ENCODE measurements around the gene KCNF1.

The KCNF1 gene

GRCh38 chr2:10911291-10912075 lies at the start of gene KCNF1:
Gene KCNF1 (plus strand): TSS chr2:10911934. CDS start chr2:10912427, 493 bp downstream.
- no peak; the same call in none of the 2 replicates for TF ChIP-seq CTCF (IDR thresholded peaks at IDR 0.05)

- TF ChIP-seq CTCF (IDR thresholded peaks at IDR 0.05): no peak
Measured at GRCh38 chr2:10862330-10862729, 49.4 kb upstream of the KCNF1 start.

DNA sequence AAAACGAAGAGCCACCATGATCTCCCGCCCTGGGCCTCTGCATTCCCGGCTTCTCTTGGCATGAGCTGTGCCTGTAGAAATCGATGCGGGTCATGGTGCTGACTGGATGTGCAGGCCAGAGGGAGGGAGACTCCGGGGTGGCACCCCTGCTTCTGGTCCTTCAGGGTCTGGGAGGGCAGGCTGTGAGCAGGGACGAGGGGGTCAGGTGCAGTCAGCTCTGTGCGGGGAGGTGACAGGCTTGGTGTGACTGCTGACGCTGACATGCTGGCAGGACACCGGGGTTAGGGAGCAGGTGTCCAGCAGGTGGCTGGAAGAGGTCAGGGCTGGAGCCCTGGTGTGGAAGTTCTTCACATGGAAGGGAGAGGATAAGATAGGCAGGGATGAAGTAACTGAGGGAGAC lies 48.7 kb upstream of the KCNF1 start:
- no peak for TF ChIP-seq CTCF (IDR thresholded peaks at IDR 0.05)

DNA sequence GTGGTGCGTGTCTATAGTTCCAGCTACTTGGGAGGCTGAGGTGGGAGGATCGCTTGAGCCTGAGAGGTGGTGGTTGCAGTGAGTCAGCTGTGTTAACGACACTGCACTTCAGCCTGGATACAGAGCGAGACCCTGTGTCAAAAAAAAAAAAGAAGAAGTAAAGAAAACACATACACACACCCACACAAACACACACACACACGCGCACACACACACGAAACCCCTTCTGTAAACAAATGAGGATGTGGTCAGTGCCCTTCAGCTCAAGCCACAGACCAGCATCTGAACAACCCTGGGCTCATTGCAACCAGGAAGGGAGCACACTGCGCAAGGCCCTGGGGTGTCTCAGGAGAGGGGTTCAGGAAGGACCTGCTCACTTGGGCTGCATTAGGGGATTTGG lies 47.9 kb upstream of the KCNF1 start:
- TF ChIP-seq CTCF (IDR thresholded peaks at IDR 0.05): no peak

- TF ChIP-seq CTCF (IDR thresholded peaks at IDR 0.05): no peak
Measured at GRCh38 chr2:10864251-10864650, 47.5 kb upstream of the KCNF1 start.

DNA sequence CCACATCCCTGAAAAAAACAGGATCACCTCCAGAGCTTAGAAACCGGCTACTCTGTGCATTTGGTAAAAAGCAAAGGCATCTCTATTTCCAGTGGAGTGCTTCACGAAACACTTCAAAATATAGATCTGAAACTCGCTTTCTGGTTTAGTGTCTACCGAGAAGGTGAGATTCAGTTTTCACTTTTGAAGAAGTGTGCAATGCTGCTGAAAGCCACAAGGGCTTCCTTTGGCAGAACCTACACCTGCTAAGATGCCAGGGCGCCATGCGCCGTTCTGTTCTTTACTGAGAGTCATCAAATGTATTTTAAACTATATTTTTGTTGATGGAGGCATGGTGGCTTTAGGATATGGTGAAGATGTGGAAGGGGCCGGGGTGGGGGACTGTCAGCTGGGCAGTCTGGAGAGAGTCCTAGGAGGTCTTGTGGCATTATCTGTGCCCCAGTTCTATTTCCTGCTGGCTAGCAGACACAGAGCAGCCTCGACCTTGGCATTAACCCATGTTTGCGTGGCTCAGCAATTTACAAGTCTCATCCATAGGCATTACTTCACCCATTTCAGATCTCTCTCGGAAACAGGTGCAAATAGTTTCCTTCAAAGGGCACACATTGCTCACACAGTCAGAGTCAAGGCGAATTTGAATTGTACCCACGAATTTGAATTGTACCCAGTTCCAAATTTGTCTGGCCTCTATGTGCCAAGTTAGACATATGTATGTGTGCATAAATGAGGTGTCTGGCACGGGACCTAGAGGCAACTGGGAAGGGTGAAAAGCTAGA lies 46.7 kb upstream of the KCNF1 start:
- TF ChIP-seq CTCF (IDR thresholded peaks at IDR 0.05): no peak

DNA sequence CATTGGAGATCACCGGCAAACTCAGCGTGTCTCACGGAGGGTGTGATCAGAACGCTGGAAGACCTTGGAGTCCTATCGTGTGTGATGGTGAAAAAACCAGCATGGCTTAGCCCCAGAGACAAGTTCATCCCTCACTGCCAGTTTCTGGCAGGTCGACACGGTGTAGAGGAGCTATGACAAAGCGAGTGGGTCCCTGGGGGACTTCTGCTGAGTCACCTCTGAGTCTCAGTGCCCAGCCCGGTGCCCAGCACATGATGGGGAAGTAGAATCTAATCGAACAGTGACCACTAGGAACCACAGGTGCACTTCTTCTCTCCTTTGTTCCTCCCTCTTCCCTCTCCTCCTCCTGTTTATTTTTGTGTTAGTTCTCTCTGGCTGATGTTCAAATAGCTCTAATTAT lies 45.9 kb upstream of the KCNF1 start:
- no peak for TF ChIP-seq CTCF (IDR thresholded peaks at IDR 0.05)
